Natural killer cell (primary cell): ENCODE data around the gene DTNB. TPM values are rescaled to one million over a fixed set of nuclear protein-coding genes. Genes with fewer than 3 reads are reported as not detected.

Source experiments
- ATAC-seq, 3 donors: fragments of 150-1000 bp in 2 of 3; fragments of 200-7000 bp in 1 of 3; cut with Tn5 transposase; 1 replicate in 1 of 3; 2 replicates in 2 of 3; pipeline ENCODE4 v1.10.0; 2021; ENCODE audit warnings: mild to moderate bottlenecking in 2 of 3, moderate library complexity in 2 of 3
- DNase-seq, 2 donors: peaks; one replicate each; pipeline versions ENCODE4 v3.0.0 to v3.0.0-alpha.2; 2013 to 2021; ENCODE audit warnings: mixed read lengths in 1 of 2
- H3K27ac ChIP-seq: one replicate; pipeline ENCODE4 v1.5.1; 2013; ENCODE audit warnings: mild to moderate bottlenecking, low read length
- H3K27me3 ChIP-seq: one replicate; pipeline ENCODE4 v1.6.1; 2013; ENCODE audit warnings: low read length; ENCODE audit not compliant: control insufficient read depth, insufficient read depth
- H3K36me3 ChIP-seq: one replicate; pipeline ENCODE4 v1.6.1; 2013; ENCODE audit warnings: low read length; ENCODE audit not compliant: control insufficient read depth, insufficient read depth
- H3K4me1 ChIP-seq: one replicate; pipeline ENCODE4 v1.6.1; 2013; ENCODE audit warnings: low read length; ENCODE audit not compliant: control insufficient read depth, insufficient read depth
- H3K4me3 ChIP-seq: one replicate; pipeline ENCODE4 v1.5.1; 2013; ENCODE audit warnings: low read length
- H3K9me3 ChIP-seq: one replicate; pipeline ENCODE4 v1.6.1; 2013; ENCODE audit warnings: low read length; ENCODE audit not compliant: control insufficient read depth, insufficient read depth
- H3K27ac Mint-ChIP-seq, 2 donors: one replicate each; pipeline ENCODE4 v1.8.0; 2022; ENCODE audit warnings: mild to moderate bottlenecking in 2 of 2, mixed read lengths in 2 of 2, moderate library complexity in 1 of 2
- H3K27me3 Mint-ChIP-seq, 2 donors: one replicate each; pipeline ENCODE4 v1.8.0; 2022; ENCODE audit warnings: low read depth in 2 of 2, mixed read lengths in 2 of 2
- H3K36me3 Mint-ChIP-seq: one replicate; pipeline ENCODE4 v1.8.0; 2022; ENCODE audit warnings: mixed read lengths
- H3K4me1 Mint-ChIP-seq, 2 donors: one replicate each; pipeline ENCODE4 v1.8.0; 2022; ENCODE audit warnings: mixed read lengths in 2 of 2
- H3K4me3 Mint-ChIP-seq: one replicate; pipeline ENCODE4 v1.8.0; 2022; ENCODE audit warnings: mild to moderate bottlenecking, moderate library complexity, mixed read lengths
- H3K9me3 Mint-ChIP-seq, 2 donors: one replicate each; pipeline ENCODE4 v1.8.0; 2022; ENCODE audit warnings: mixed read lengths in 2 of 2
- WGBS: methylation state at CpG from one replicate; pipeline ENCODE4 v1.1.7; 2013; ENCODE audit warnings: missing lambda C conversion rate; ENCODE audit not compliant: insufficient coverage; 5-methylcytosine and 5-hydroxymethylcytosine counted together
- intact Hi-C: fragments of 100-400 bp; cut with micrococcal nuclease; formaldehyde crosslinking; loops from one replicate; pipeline ENCODE4 v1.14.2; 2022
- total RNA-seq, 4 donors: library from RNA; stranded (reverse); fragments of 120-200 nt in 1 of 4; gene quantifications; one replicate each; pipeline versions ENCODE4 v1.2.3 to v1.2.4, GENCODE V29; 2013 to 2022
- TF ChIP-seq, protein P1 (sequence below): fragments of 200-600 bp; IDR thresholded peaks from one replicate; pipeline ENCODE4 v1.8.0; 2022; ENCODE audit warnings: antibody characterized with exemption

Gene DTNB
- total RNA-seq, 3 donors from 2014 or later (not counting 1 experiment from before 2014, with no cell fraction given): 20.8 to 33.7 (median 23.6) TPM

DNA sequence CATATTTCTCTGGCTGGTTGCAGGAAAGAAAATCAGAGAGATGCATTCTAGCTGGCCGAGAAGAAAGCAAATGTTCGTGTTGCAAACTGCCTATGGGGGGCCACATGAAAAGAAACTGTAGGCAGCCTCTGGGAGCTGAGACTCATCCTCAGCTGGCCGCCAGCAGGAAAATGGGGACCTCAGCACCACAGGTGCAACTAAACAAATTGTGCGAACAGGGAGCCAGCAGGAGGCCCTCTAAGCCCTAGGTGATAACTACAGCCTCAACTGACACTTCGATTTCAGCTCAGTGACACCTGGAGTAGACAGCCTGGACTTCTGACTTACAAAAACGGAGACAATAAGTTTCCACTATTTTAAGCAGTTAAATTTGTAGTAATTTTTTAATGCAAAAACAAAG lies 107.3 kb downstream of the DTNB start:
- Mint-ChIP-seq H3K4me1 (peaks cover 26 to 28% of the 10 kb centered on the region in 2 donors), H3K4me3 (no peak overlapping the region), H3K36me3 (no peaks in the 10 kb centered on the region), H3K9me3 (no peaks in the 10 kb centered on the region), H3K27ac (peak overlapping the region; percentile 65 to 87), H3K27me3 (no peaks in the 10 kb centered on the region)
- Histone ChIP-seq H3K27me3 (no peaks in the 10 kb centered on the region), H3K36me3 (no peaks in the 10 kb centered on the region), H3K9me3 (no peaks in the 10 kb centered on the region), H3K27ac (no peak overlapping the region), H3K4me3 (no peak overlapping the region), H3K4me1 (peaks cover 6% of the 10 kb centered on the region)
- TF ChIP-seq, protein P1, sequence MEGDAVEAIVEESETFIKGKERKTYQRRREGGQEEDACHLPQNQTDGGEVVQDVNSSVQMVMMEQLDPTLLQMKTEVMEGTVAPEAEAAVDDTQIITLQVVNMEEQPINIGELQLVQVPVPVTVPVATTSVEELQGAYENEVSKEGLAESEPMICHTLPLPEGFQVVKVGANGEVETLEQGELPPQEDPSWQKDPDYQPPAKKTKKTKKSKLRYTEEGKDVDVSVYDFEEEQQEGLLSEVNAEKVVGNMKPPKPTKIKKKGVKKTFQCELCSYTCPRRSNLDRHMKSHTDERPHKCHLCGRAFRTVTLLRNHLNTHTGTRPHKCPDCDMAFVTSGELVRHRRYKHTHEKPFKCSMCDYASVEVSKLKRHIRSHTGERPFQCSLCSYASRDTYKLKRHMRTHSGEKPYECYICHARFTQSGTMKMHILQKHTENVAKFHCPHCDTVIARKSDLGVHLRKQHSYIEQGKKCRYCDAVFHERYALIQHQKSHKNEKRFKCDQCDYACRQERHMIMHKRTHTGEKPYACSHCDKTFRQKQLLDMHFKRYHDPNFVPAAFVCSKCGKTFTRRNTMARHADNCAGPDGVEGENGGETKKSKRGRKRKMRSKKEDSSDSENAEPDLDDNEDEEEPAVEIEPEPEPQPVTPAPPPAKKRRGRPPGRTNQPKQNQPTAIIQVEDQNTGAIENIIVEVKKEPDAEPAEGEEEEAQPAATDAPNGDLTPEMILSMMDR: no peak
- 84% methylated on average over 6 of the region's 6 CpGs for WGBS
- ATAC-seq (no peak), DNase-seq (no peak)
- intact Hi-C loops: loop anchor here (5.0 to 10.0 kb wide), 2 partner anchors 291 to 369 kb away; no protein-coding TSS in a partner anchor

DNA sequence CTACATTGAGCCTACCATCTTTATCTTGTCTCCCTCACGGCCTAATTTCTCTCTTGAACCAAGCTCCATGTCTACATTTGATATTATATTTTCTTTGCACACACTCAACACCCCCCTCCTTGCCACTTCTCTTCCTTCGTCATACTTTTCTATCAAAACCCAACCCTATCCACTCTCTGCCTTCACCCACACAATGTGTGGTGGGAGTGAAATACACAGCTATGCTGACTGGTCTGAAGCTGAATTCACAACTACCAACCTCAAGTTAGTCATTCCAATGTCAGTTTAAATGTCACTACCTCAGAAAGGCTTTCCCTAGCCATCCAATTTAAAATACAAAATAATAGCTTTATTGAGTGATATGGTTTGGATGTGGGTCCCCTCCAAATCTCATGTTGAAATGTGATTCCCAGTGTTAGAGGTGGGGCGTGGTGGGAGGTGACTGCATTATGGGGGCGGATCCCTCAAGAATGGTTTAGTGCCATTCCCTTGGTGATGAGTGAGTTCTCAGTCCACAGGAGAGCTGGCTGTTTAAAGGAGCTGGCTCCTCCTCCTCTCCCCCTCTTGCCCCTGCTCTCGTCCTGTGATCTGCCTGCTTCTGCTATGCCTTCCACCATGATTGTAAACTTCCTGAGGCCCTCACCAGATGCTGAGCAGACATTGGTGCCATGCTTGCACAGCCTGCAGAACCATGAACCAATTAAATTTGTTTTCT lies 112.1 kb downstream of the DTNB start:
- Histone ChIP-seq H3K4me1 (peaks cover 18% of the 10 kb centered on the region), H3K9me3 (no peaks in the 10 kb centered on the region), H3K27me3 (no peaks in the 10 kb centered on the region), H3K27ac (no peak overlapping the region), H3K4me3 (no peak overlapping the region), H3K36me3 (no peaks in the 10 kb centered on the region)
- H3K36me3 Mint-ChIP-seq: no peaks in the 10 kb centered on the region
- intact Hi-C loops: loop anchor here (10.0 kb wide), 1 partner anchor 286 kb away; no protein-coding TSS in a partner anchor
- peak; percentile 67 to 68 (median 67) for ATAC-seq
- peak overlapping the region; percentile 0 for H3K4me3 Mint-ChIP-seq
- H3K4me1 Mint-ChIP-seq: peaks cover 52 to 53% of the 10 kb centered on the region in 2 donors
- peak overlapping the region; percentile 11 to 75 for H3K27ac Mint-ChIP-seq
- no peaks in the 10 kb centered on the region for H3K9me3 Mint-ChIP-seq
- H3K27me3 Mint-ChIP-seq: no peaks in the 10 kb centered on the region
- TF ChIP-seq, protein P1: no peak
- WGBS: 87% methylated on average over 4 of the region's 5 CpGs
- DNase-seq: no peak

DNA sequence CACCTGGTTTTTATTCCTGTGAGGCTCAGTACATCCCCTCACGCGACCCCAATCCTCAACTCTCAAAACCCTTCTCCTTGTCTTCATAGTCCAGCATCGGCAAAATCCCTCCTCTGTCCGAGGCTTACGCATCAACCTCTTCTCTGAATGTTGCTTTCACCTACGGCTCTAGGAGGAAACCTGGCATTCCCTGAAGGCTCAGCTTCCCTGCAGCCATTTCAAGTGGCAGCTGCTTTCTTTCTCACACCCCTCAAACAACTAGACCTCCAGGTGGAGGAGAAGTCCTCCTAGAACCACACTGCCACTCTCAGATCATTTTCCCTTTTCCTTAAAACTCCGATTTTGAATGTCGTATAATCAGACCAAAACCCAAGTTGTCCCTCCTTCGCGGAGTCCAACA lies 114.2 kb downstream of the DTNB start:
- Mint-ChIP-seq H3K4me1 (peaks cover 52 to 53% of the 10 kb centered on the region in 2 donors), H3K4me3 (peak overlapping the region; percentile 64), H3K27ac (peak overlapping the region; percentile 90 to 93), H3K27me3 (no peaks in the 10 kb centered on the region), H3K9me3 (no peaks in the 10 kb centered on the region), H3K36me3 (no peaks in the 10 kb centered on the region)
- WGBS: 96% methylated on average over 10 of the region's 10 CpGs
- Histone ChIP-seq H3K4me3 (no peak overlapping the region), H3K36me3 (no peaks in the 10 kb centered on the region), H3K9me3 (no peaks in the 10 kb centered on the region), H3K27ac (peak overlapping the region; percentile 65), H3K4me1 (peaks cover 18% of the 10 kb centered on the region), H3K27me3 (no peaks in the 10 kb centered on the region)
- DNase-seq (no peak), ATAC-seq (no peak)
- intact Hi-C loops: loop anchor here (2.0 to 5.0 kb wide), 2 partner anchors 182 to 197 kb away; no protein-coding TSS in a partner anchor
- TF ChIP-seq, protein P1: no peak
